ENCODE results near the gene TPP1. TPM values are rescaled to one million over a fixed set of nuclear protein-coding genes. Genes with fewer than 3 reads are reported as not detected.
A peak's percentile ranks its signal among the peaks of the same experiment; 100 is the strongest.

TPP1 gene
- total RNA-seq, 1 experiment from 2014 or later = 21.6 TPM

DNA sequence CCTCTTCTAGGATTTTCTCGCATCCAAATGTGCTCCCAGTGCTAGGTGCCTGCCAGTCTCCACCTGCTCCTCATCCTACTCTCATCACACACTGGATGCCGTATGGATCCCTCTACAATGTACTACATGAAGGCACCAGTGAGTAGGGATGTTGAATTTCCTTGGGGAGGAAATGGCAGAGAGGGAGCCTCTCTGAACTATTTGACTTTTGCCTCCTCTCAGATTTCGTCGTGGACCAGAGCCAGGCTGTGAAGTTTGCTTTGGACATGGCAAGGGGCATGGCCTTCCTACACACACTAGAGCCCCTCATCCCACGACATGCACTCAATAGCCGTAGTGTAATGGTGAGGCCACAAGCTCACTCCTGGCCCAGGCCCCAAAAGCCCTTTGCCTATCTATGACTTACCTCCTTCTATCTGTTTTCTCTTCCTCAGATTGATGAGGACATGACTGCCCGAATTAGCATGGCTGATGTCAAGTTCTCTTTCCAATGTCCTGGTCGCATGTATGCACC is 9.7 kb downstream of the TPP1 start:
- Histone ChIP-seq H3K27ac (ENCODE audit: low read length) (no peak overlapping the region), H3K4me1 (ENCODE audit: insufficient read depth, low read length) (peaks cover 43% of the 10 kb centered on the region), H3K9me2 (replicated peaks; ENCODE audit: low read length) (no peaks in the 10 kb centered on the region), H3K27me3 (ENCODE audit: low read length) (no peaks in the 10 kb centered on the region), H3K9ac (ENCODE audit: low read length) (no peak overlapping the region), H4K20me1 (ENCODE audit: low read length) (no peaks in the 10 kb centered on the region), H3K9me3 (ENCODE audit: low read length) (no peaks in the 10 kb centered on the region), H3K36me3 (ENCODE audit: low read depth, low read length) (peaks cover 25% of the 10 kb centered on the region; the same call in 1 of the 2 replicates), H3K79me2 (ENCODE audit: low read length) (peaks cover 46% of the 10 kb centered on the region), H3K4me2 (ENCODE audit: low read length) (no peak overlapping the region), H3F3A (ENCODE audit: low read length, unreplicated experiment) (peaks cover 5% of the 10 kb centered on the region), H2AFZ (ENCODE audit: low read length) (no peak overlapping the region), H3K4me3 (ENCODE audit: low read length) (no peak overlapping the region)
- ChIA-PET POLR2A (ENCODE audit: unreplicated experiment) (no interaction called here), CTCF (no interaction called here)
- DNase-seq = no peak
- TF ChIP-seq EZH2phosphoT487 (IDR thresholded peaks at IDR 0.05; ENCODE audit: borderline replicate concordance, low read length) (no peak), EZH2 (IDR thresholded peaks at IDR 0.05; ENCODE audit: low read length, unreplicated experiment) (no peak), CTCF (conservative IDR thresholded peaks at IDR 0.05; ENCODE audit: low read depth, low read length) (no peak)
- ATAC-seq = no peak
- BruUV-seq (replicated peaks) = TSS peak; percentile 0
- intact Hi-C loops (cut with micrococcal nuclease) = loop anchor here (5.0 to 10.0 kb wide), 2 partner anchors 58 to 235 kb away; no protein-coding TSS in a partner anchor

DNA sequence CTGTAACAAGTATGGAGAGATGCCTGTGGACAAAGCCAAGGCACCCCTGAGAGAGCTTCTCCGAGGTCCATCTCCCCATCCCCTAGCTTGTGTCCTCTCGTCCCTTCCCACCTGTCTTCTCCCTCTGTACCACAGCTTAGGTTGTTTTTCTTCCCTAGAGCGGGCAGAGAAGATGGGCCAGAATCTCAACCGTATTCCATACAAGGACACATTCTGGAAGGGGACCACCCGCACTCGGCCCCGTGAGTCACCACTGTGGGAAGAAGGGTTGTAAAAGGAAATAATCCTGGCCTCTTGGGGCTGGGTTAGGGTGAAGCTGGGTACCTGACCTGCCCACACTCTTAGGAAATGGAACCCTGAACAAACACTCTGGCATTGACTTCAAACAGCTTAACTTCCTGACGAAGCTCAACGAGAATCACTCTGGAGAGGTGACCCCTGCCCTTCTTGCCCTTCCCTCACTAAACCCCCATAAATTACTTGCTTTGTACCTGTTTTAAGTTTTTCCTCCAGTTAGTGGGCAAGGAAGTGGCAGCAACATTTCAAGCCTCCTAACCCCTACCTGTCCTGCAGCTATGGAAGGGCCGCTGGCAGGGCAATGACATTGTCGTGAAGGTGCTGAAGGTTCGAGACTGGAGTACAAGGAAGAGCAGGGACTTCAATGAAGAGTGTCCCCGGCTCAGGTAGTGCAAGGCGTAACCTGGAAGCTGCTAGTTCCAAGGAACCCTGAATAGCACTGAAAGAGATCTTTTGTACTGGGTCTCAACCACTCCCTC is 10.3 kb downstream of the TPP1 start:
- no peak overlapping the region for H3K27ac ChIP-seq (ENCODE audit: low read length)

More for the DNA sequence above, 10.3 kb downstream of the TPP1 start:
- no peak overlapping the region for H3K4me2 ChIP-seq (ENCODE audit: low read length)
- no peaks in the 10 kb centered on the region for H3K9me3 ChIP-seq (ENCODE audit: low read length)
- H3F3A ChIP-seq (ENCODE audit: low read length, unreplicated experiment) = peaks cover 5% of the 10 kb centered on the region
- no peak overlapping the region for H3K4me3 ChIP-seq (ENCODE audit: low read length)
- H3K4me1 ChIP-seq (ENCODE audit: insufficient read depth, low read length) = peaks cover 44% of the 10 kb centered on the region
- intact Hi-C loops (cut with micrococcal nuclease) = loop anchor here (10.0 kb wide), 1 partner anchor 234 kb away; no protein-coding TSS in a partner anchor
- H3K9me2 ChIP-seq (replicated peaks; ENCODE audit: low read length) = no peaks in the 10 kb centered on the region
- H3K9ac ChIP-seq (ENCODE audit: low read length) = no peak overlapping the region
- H4K20me1 ChIP-seq (ENCODE audit: low read length) = no peaks in the 10 kb centered on the region
- no peaks in the 10 kb centered on the region for H3K27me3 ChIP-seq (ENCODE audit: low read length)
- ChIA-PET CTCF (no interaction called here), POLR2A (ENCODE audit: unreplicated experiment) (no interaction called here)
- DNase-seq (no peak), ATAC-seq (no peak)
- no peak overlapping the region for H2AFZ ChIP-seq (ENCODE audit: low read length)
- H3K79me2 ChIP-seq (ENCODE audit: low read length) = peaks cover 53% of the 10 kb centered on the region
- no peak for TF ChIP-seq CTCF (conservative IDR thresholded peaks at IDR 0.05; ENCODE audit: low read depth, low read length)
- TF ChIP-seq EZH2phosphoT487 (IDR thresholded peaks at IDR 0.05; ENCODE audit: borderline replicate concordance, low read length) = no peak
- no peak for TF ChIP-seq EZH2 (IDR thresholded peaks at IDR 0.05; ENCODE audit: low read length, unreplicated experiment)
- BruUV-seq (replicated peaks) = no TSS peak
- peaks cover 25% of the 10 kb centered on the region; the same call in 1 of the 2 replicates for H3K36me3 ChIP-seq (ENCODE audit: low read depth, low read length)

Measured in PC-3 (cell line).